H7 (cell line): ENCODE data around the gene SHISAL2A. TPM values are rescaled to one million over a fixed set of nuclear protein-coding genes. Genes with fewer than 3 reads are reported as not detected.

ENCODE experiments used
- DNase-seq: peaks from one replicate; pipeline ENCODE4 v3.0.0; 2012
- H3K27me3 ChIP-seq: 2 replicates; pipeline ENCODE4 v1.6.0; 2011; ENCODE audit warnings: mild to moderate bottlenecking, low read length; ENCODE audit not compliant: control insufficient read depth, insufficient read depth
- H3K36me3 ChIP-seq: replicated peaks from 2 replicates; pipeline ENCODE4 v1.5.1; 2011; ENCODE audit warnings: low read length; ENCODE audit not compliant: control insufficient read depth, insufficient read depth
- H3K4me3 ChIP-seq: 2 replicates; pipeline ENCODE4 v1.5.1; 2011; ENCODE audit warnings: low read depth, mild to moderate bottlenecking, control low read depth, low read length, moderate library complexity; ENCODE audit not compliant: insufficient read depth
- total RNA-seq: library from RNA; depleted of rRNA; stranded (reverse); fragments of >200 nt; shearing (Covaris generic); gene quantifications from 2 replicates; pipeline ENCODE4 v1.2.3, GENCODE V29; 2014

SHISAL2A gene
- total RNA-seq, 1 experiment from 2014 or later: 1.3 TPM

DNA sequence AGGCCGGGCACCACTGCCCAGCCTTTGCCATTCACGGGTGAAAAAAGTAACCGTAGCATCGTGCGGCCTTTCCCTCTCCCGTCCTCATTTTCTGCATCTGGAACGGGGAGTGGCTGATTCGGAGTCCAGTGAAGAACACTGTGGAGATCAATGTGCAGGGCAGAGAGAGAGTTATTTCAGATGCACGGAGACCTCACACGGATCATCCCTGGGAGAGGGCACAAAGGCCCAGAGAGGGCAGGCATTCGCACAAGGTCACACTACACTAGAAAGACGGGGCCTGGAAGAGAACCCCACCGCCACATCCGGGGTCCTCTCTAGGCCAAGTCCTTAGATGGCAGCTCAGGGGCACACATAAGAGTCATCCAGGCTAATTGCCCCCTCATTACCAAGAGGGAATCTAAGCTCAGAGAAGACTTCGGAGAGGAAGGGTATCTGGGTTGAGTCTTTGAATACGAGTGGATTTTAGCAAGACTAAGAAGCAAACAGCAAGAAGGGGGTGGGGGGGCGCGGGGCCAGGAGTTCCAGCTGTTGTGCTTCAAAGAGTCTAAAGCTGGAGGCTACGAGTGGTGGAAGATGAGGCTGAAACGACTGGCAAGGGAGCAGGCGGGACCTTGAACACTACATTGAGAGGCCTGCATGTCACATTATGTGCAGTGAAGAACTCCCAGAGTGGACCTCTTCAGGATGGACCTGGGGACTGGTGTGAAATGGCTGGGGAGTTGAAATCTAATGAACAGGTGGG, 29.9 kb upstream of the SHISAL2A start:
- peaks cover 30% of the 10 kb centered on the region for H3K27me3 ChIP-seq
- peak overlapping the region; percentile 56 for H3K4me3 ChIP-seq
- no peaks in the 10 kb centered on the region for H3K36me3 ChIP-seq
- no peak for DNase-seq

DNA sequence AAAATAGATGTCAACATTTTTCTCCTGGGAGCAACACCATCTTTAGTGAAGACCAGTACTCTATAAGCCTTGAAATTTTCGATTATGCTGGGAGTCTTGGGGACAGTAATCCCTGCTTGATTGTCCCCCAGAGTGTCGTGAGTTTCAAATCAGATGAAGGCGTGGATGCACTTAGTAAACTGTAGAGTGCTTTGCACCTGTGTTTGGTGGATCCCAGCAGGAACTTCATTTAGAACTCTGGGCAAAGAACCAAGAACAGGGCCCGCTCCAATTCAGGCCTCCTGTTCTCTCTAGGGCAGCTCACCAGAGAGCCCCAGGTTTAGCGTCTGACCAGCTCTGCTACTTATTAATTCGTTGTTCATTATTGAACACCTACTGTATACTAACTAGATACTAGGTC, 29.3 kb upstream of the SHISAL2A start:
- no peak for DNase-seq
- peaks cover 30% of the 10 kb centered on the region for H3K27me3 ChIP-seq
- no peak overlapping the region for H3K4me3 ChIP-seq
- no peaks in the 10 kb centered on the region for H3K36me3 ChIP-seq

GRCh38 chr1:52604063-52604770, 28.8 kb upstream of the SHISAL2A start:
- H3K27me3 ChIP-seq: peaks cover 30% of the 10 kb centered on the region
- DNase-seq: no peak
- H3K4me3 ChIP-seq: no peak overlapping the region
- no peaks in the 10 kb centered on the region for H3K36me3 ChIP-seq

DNA sequence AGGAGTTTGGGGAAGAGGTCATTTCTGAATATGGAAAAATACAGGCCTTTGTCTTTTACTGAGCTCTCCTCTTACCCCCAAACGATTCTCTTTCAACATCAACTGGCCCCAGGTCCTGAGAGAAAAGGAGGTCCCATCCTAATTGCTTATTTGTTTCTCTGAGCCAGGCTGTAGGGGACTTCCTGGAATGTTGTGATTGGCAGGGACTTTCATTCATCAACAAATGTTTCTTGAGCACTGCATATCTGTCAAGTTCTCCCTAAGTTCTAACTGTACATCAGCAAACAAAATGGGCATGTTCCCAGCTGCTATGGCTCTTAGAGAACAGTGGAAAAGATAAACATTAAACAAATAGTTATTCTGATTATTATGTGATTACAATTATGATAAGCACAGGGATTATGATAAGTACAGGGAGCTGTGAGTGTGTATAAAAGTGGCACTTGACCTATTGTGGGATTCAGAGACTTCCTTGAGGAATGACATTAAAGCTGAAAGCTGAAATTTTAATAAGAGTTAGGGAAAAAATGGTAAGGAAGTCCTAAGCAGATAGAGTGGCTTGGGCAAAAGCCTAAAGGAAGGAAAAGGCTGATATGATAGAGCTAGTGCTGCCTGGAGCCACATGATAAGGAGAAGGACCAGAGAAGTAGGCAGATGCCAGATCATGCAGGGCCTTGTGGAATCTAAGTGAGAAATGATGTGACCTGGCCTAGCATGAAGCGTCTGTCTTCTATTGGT, 19.2 kb upstream of the SHISAL2A start:
- H3K27me3 ChIP-seq: no peaks in the 10 kb centered on the region; the same call in none of the 2 replicates
- DNase-seq: no peak
- no peak overlapping the region for H3K4me3 ChIP-seq
- no peaks in the 10 kb centered on the region for H3K36me3 ChIP-seq

DNA sequence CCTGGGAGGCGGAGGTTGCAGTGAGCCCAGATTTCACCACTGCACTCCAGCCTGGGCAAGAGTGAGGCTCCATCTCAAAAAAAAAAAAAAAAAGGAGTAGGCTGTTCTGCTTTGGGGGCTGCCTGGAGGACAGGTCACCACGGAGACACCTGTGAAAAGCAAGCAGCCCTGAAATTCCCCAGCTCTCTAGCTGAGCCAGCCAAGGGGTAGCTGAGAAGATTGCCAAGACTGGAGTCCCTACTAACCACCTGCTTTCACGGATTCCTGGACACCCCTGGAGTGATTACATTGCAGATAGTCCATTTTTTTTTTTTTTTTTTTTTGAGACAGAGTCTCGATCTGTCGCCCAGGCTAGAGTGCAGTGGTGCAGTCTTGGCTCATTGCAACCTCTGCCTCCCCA, 18.3 kb upstream of the SHISAL2A start:
- Histone ChIP-seq H3K27me3 (no peaks in the 10 kb centered on the region; the same call in none of the 2 replicates), H3K4me3 (no peak overlapping the region), H3K36me3 (no peaks in the 10 kb centered on the region)
- no peak for DNase-seq

- DNase-seq: no peak
- no peaks in the 10 kb centered on the region; the same call in none of the 2 replicates for H3K27me3 ChIP-seq
- H3K4me3 ChIP-seq: no peak overlapping the region
- H3K36me3 ChIP-seq: no peaks in the 10 kb centered on the region
These were observed 17.4 kb upstream of the SHISAL2A start for GRCh38 chr1:52615489-52616042.

DNA sequence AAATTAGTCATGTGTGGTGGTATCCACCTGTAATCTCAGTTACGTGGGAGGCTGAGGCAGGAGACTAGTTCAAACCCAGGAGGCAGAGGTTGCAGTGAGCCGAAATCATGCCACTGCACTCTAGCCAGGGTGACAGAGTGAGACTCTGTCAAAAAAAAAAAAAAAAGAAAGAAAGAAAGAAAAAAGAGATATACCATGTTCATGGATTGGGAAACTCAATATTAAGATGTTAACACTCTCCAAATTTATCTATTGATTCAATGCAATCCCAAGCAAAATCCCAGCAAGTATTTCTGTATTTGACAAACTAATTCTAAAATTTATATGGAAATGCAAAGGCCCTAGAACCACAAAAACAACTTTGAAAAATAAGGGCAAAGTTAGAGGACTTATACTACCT, 11.0 kb upstream of the SHISAL2A start:
- DNase-seq: no peak
- no peaks in the 10 kb centered on the region for H3K36me3 ChIP-seq
- no peaks in the 10 kb centered on the region for H3K27me3 ChIP-seq
- H3K4me3 ChIP-seq: no peak overlapping the region

- H3K4me3 ChIP-seq: no peak overlapping the region
- H3K27me3 ChIP-seq: no peaks in the 10 kb centered on the region
- DNase-seq: no peak
- no peaks in the 10 kb centered on the region for H3K36me3 ChIP-seq
These were observed 9.2 kb upstream of the SHISAL2A start for GRCh38 chr1:52623812-52624211.

- H3K4me3 ChIP-seq: no peak overlapping the region
- no peaks in the 10 kb centered on the region for H3K36me3 ChIP-seq
- no peak for DNase-seq
- peaks cover 6% of the 10 kb centered on the region for H3K27me3 ChIP-seq
These were observed 5.9 kb upstream of the SHISAL2A start for GRCh38 chr1:52627028-52627427.

DNA sequence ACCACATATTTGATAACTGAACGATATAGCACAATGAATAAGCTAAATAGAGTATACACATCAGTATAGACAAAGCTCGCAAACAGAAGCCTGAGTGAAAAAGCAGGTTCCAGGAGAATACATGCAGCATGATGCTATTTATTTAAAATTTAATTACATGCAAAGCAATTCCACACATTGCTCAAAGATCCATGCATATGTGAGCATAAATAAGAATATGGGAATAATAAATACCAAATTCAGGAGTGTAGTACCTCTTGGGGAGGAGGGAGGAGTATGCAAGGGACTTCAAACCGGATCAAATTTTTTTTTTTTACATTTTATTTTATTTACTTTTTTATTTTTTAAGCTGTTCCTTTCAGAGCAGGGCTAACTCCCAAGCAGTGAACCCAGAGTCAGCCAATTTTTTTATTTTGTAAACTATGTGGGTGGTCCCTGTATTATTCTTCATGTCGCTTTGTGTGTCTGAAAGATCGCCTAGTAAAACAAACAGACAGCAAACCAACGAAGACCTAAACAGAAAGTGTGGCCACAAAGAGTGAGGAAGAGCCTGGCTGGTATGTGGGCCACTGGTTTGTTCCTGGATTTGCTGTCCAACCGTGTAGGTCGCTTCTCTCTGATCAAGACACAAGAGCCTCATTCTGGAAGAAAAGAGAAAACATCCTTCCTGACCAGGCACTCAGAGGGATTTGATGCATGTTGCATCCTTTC, 4.2 kb upstream of the SHISAL2A start:
- H3K27me3 ChIP-seq: peaks cover 23% of the 10 kb centered on the region
- DNase-seq: no peak
- H3K4me3 ChIP-seq: no peak overlapping the region
- H3K36me3 ChIP-seq: no peaks in the 10 kb centered on the region

GRCh38 chr1:52629325-52629643, 3.7 kb upstream of the SHISAL2A start:
- no peak for DNase-seq
- Histone ChIP-seq H3K36me3 (no peaks in the 10 kb centered on the region), H3K27me3 (peaks cover 28% of the 10 kb centered on the region), H3K4me3 (no peak overlapping the region)

- peaks cover 32% of the 10 kb centered on the region for H3K27me3 ChIP-seq
- no peaks in the 10 kb centered on the region for H3K36me3 ChIP-seq
- no peak for DNase-seq
- no peak overlapping the region for H3K4me3 ChIP-seq
These were observed 3.3 kb upstream of the SHISAL2A start for GRCh38 chr1:52629667-52630066.

- Histone ChIP-seq H3K27me3 (peaks cover 36% of the 10 kb centered on the region), H3K4me3 (no peak overlapping the region; the same call in 1 of the 2 replicates), H3K36me3 (no peaks in the 10 kb centered on the region)
- no peak for DNase-seq
These were observed 1.1 kb upstream of the SHISAL2A start for GRCh38 chr1:52631759-52632331.

- Histone ChIP-seq H3K27me3 (peaks cover 36% of the 10 kb centered on the region), H3K36me3 (no peaks in the 10 kb centered on the region), H3K4me3 (peak overlapping the region; percentile 37)
- no peak for DNase-seq
These were observed 355 bp downstream of the SHISAL2A start for GRCh38 chr1:52633291-52633754.
